Hepatocyte (in vitro differentiated cells): ENCODE results near the gene BUB1. TPM values are rescaled to one million over a fixed set of nuclear protein-coding genes. Genes with fewer than 3 reads are reported as not detected.
A peak's percentile ranks its signal among the peaks of the same experiment; 100 is the strongest.

ENCODE experiments used
- DNase-seq: peaks from one replicate; pipeline ENCODE4 v3.0.0-alpha.2; 2016; ENCODE audit warnings: low spot score
- H2AFZ ChIP-seq: fragments of 200-600 bp; sonication (generic); 2 replicates; pipeline ENCODE4 v1.6.0; 2016; ENCODE audit warnings: antibody characterized with exemption, mild to moderate bottlenecking
- H3K27ac ChIP-seq: fragments of 200-600 bp; sonication (generic); 2 replicates; pipeline ENCODE4 v1.5.1; 2016; ENCODE audit warnings: mild to moderate bottlenecking
- H3K27me3 ChIP-seq: fragments of 200-600 bp; sonication (generic); 2 replicates; pipeline ENCODE4 v1.6.1; 2016
- H3K36me3 ChIP-seq: fragments of 200-600 bp; sonication (generic); replicated peaks from 2 replicates; pipeline ENCODE4 v1.5.1; 2016; ENCODE audit warnings: low read depth; ENCODE audit not compliant: insufficient read depth
- H3K4me1 ChIP-seq: fragments of 200-600 bp; sonication (generic); 2 replicates; pipeline ENCODE4 v1.5.1; 2016; ENCODE audit warnings: mild to moderate bottlenecking, moderate library complexity; ENCODE audit not compliant: insufficient read depth
- H3K4me2 ChIP-seq: fragments of 200-600 bp; sonication (generic); 2 replicates; pipeline ENCODE4 v1.6.0; 2016
- H3K4me3 ChIP-seq: fragments of 200-600 bp; sonication (generic); 2 replicates; pipeline ENCODE4 v1.5.1; 2016; ENCODE audit warnings: mild to moderate bottlenecking
- H3K79me2 ChIP-seq: fragments of 200-600 bp; sonication (generic); 2 replicates; pipeline ENCODE4 v1.6.0; 2017; ENCODE audit warnings: mild to moderate bottlenecking
- H3K9me2 ChIP-seq: fragments of 200-600 bp; sonication (generic); replicated peaks from 2 replicates; pipeline ENCODE4 v1.6.0; 2017; ENCODE audit warnings: mild to moderate bottlenecking; ENCODE audit not compliant: insufficient read depth
- H3K9me3 ChIP-seq: fragments of 200-600 bp; sonication (generic); 2 replicates; pipeline ENCODE4 v1.5.1; 2016; ENCODE audit warnings: low read depth, mild to moderate bottlenecking
- H4K20me1 ChIP-seq: fragments of 200-600 bp; sonication (generic); 2 replicates; pipeline ENCODE4 v1.6.0; 2016; ENCODE audit warnings: mild to moderate bottlenecking; ENCODE audit not compliant: insufficient read depth, poor library complexity, severe bottlenecking
- EZH2 ChIP-seq: fragments of 200-600 bp; sonication (generic); IDR thresholded peaks from 2 replicates; pipeline ENCODE4 v1.6.1; 2016; ENCODE audit warnings: antibody characterized with exemption, mild to moderate bottlenecking, borderline replicate concordance
- EZH2phosphoT487 ChIP-seq: fragments of 200-600 bp; sonication (generic); IDR thresholded peaks from one replicate; pipeline ENCODE4 v1.6.1; 2018; ENCODE audit warnings: antibody characterized with exemption, mild to moderate bottlenecking, low read depth, moderate library complexity; ENCODE audit not compliant: unreplicated experiment, severe bottlenecking
- WGBS: methylation state at CpG from one replicate; pipeline ENCODE4 v1.1.6; 2016; ENCODE audit warnings: low lambda C conversion rate; ENCODE audit errors: missing lambda C conversion rate; 5-methylcytosine and 5-hydroxymethylcytosine counted together
- polyA plus RNA-seq: library from polyadenylated mRNA; unstranded; fragments of >200 nt; fragmentation: Nextera tagmentation; extraction: Ambion mirVana; gene quantifications from 2 replicates; pipeline ENCODE4 v1.2.1, GENCODE V29; 2016
- total RNA-seq: library from RNA; depleted of rRNA; stranded (reverse); fragments of >200 nt; gene quantifications from 2 replicates; pipeline ENCODE4 v1.2.3, GENCODE V29; 2014
- TF ChIP-seq, protein P1 (sequence below): fragments of 200-600 bp; sonication (generic); IDR thresholded peaks from 2 replicates; pipeline ENCODE4 v1.5.1; 2016; ENCODE audit warnings: antibody characterized with exemption, mild to moderate bottlenecking; ENCODE audit not compliant: poor library complexity

The BUB1 gene
- total and polyA plus RNA-seq, 2 experiments from 2014 or later, result 5.8 to 12.4 TPM

DNA sequence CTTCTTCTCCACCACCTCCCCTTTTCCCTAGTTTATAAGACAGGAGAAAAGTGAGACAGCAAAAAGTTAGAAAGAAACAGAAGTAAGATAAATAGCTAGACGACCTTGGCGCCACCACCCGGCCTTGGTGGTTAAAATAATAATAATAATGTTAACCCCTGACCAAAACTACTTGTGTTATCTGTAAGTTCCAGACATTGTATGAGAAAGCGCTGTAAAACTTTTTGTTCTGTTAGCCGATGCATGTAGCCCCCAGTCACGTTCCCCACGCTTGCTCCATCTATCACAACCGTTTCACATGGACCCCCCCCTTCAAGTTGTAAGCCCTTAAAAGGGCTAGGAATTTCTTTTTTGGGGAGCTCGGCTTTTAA, 1.5 kb upstream of the BUB1 start:
- WGBS, result 41% methylated on average over 9 of the region's 9 CpGs
- peak; percentile 23 for DNase-seq
- Histone ChIP-seq H3K4me3 (no peak overlapping the region), H3K36me3 (no peaks in the 10 kb centered on the region), H3K9me2 (no peaks in the 10 kb centered on the region), H2AFZ (no peak overlapping the region), H4K20me1 (no peaks in the 10 kb centered on the region), H3K27me3 (no peaks in the 10 kb centered on the region), H3K4me2 (peak overlapping the region; percentile 88), H3K9me3 (no peaks in the 10 kb centered on the region), H3K27ac (peak overlapping the region; percentile 94), H3K4me1 (peaks cover 10% of the 10 kb centered on the region), H3K79me2 (peaks cover 20% of the 10 kb centered on the region)
- TF ChIP-seq EZH2 (no peak), EZH2phosphoT487 (no peak)
- TF ChIP-seq, protein P1, sequence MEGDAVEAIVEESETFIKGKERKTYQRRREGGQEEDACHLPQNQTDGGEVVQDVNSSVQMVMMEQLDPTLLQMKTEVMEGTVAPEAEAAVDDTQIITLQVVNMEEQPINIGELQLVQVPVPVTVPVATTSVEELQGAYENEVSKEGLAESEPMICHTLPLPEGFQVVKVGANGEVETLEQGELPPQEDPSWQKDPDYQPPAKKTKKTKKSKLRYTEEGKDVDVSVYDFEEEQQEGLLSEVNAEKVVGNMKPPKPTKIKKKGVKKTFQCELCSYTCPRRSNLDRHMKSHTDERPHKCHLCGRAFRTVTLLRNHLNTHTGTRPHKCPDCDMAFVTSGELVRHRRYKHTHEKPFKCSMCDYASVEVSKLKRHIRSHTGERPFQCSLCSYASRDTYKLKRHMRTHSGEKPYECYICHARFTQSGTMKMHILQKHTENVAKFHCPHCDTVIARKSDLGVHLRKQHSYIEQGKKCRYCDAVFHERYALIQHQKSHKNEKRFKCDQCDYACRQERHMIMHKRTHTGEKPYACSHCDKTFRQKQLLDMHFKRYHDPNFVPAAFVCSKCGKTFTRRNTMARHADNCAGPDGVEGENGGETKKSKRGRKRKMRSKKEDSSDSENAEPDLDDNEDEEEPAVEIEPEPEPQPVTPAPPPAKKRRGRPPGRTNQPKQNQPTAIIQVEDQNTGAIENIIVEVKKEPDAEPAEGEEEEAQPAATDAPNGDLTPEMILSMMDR, result no peak

DNA sequence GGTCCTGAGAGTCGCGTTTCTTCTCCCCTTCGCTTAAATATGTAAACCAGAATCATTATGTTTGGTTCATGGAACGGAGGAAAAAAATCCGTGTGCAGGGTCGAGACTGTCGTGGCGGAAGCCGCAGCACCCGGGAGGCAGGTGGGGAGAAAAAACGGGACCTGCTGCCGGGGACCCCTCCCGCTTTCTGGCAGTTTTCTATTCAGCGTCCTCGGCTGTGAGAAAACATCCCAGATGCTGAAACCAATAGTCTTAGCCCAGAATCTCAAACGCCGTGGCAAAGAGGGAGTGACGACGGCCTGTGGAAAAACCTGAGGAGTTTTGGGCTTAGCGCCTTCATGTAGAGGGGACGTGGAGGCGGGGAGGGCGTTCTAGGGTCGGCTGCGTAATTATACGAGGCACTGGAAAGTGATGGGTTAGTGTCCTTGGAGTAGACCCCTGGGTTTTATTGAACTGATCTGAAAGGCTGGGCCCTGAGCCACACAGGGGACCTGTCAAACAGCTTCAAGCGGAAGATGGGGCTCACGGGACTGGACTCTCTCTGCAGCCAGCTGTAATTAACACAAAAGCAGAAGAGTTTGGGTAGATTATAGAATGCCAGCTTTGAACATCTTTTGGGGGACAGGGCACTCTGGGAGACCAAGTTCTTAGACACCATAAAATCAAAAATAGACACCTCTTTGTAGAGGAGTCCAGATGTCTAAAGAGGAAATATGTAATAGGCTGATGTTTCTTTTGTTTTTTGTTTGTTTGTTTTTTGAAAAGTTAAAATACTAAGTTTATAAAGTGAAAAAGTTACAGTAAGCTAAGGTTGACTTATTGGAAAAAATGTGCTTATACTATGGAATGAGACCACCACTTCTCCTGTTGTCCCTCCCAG, 834 bp upstream of the BUB1 start:
- peak overlapping the region; percentile 56 for H3K4me3 ChIP-seq
- H3K9me3 ChIP-seq, result no peaks in the 10 kb centered on the region
- H3K9me2 ChIP-seq, result no peaks in the 10 kb centered on the region
- H3K79me2 ChIP-seq, result peaks cover 20% of the 10 kb centered on the region
- H3K27ac ChIP-seq, result peak overlapping the region; percentile 94
- WGBS, result 1% methylated on average over 28 of the region's 28 CpGs
- H3K36me3 ChIP-seq, result no peaks in the 10 kb centered on the region
- H4K20me1 ChIP-seq, result no peaks in the 10 kb centered on the region
- peak overlapping the region; percentile 88 for H2AFZ ChIP-seq
- TF ChIP-seq EZH2, result no peak
- no peak for TF ChIP-seq EZH2phosphoT487
- TF ChIP-seq, protein P1, result no peak
- H3K4me2 ChIP-seq, result peak overlapping the region; percentile 88
- DNase-seq, result peak; percentile 35
- peaks cover 10% of the 10 kb centered on the region for H3K4me1 ChIP-seq
- no peaks in the 10 kb centered on the region for H3K27me3 ChIP-seq

DNA sequence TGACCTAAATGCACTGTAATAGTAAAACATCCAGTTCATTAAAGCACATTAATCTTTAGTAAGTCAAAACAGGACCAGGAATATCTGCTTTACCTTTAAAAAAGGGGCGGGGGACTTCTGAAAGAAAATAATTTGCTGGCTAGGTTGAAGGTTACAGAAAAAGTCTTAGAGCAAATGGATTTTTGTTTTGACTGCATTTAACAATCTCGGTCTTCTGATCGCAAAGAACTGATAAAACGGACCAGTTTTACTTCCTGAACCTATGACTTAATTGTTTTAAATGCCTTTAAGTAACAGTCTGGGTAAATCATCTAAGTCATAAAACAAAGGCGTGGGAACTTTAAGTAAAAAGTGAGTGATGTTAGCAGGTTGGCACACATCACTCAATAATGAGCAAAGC, 783 bp downstream of the BUB1 start:
- H3K4me1 ChIP-seq, result peaks cover 10% of the 10 kb centered on the region
- WGBS, result 9% methylated on average over 5 of the region's 5 CpGs

More for the DNA sequence above, 783 bp downstream of the BUB1 start:
- H2AFZ ChIP-seq, result peak overlapping the region; percentile 11
- H3K27ac ChIP-seq, result no peak overlapping the region
- DNase-seq, result no peak
- H3K27me3 ChIP-seq, result no peaks in the 10 kb centered on the region
- no peaks in the 10 kb centered on the region for H4K20me1 ChIP-seq
- H3K9me2 ChIP-seq, result no peaks in the 10 kb centered on the region
- no peak overlapping the region for H3K4me3 ChIP-seq
- H3K9me3 ChIP-seq, result no peaks in the 10 kb centered on the region
- peaks cover 20% of the 10 kb centered on the region for H3K79me2 ChIP-seq
- no peaks in the 10 kb centered on the region for H3K36me3 ChIP-seq
- TF ChIP-seq, protein P1, result no peak
- no peak for TF ChIP-seq EZH2
- TF ChIP-seq EZH2phosphoT487, result no peak
- peak overlapping the region; percentile 78 for H3K4me2 ChIP-seq
